Motor neuron (in vitro differentiated cells): ENCODE results near the gene INSYN2B. TPM values are rescaled to one million over a fixed set of nuclear protein-coding genes. Genes with fewer than 3 reads are reported as not detected.
"Not testable (repeated sequence)": the region's sequence is repeated elsewhere in the genome, so short reads cannot be mapped to it uniquely, and the experiment has no call there.

Experiments used
- ATAC-seq, 8 experiments: fragments of 200-7000 bp; cut with Tn5 transposase; replicated peaks in 6 of 8; 2 replicates each; pipeline ENCODE4 v1.8.0; 2021; ENCODE audit warnings: mild to moderate bottlenecking in 8 of 8, moderate library complexity in 8 of 8
- H3K27ac ChIP-seq, 2 donors: fragments of 250-450 bp; sonication (Bioruptor Pico); 2 replicates each; pipeline ENCODE4 v1.9.0; 2021; ENCODE audit warnings: antibody characterized with exemption in 2 of 2, mild to moderate bottlenecking in 2 of 2, moderate library complexity in 1 of 2
- H3K4me1 ChIP-seq, 2 donors: fragments of 250-450 bp; sonication (Bioruptor Pico); replicated peaks in 1 of 2; 2 replicates each; pipeline ENCODE4 v1.6.1; 2021; ENCODE audit warnings: antibody characterized with exemption in 2 of 2, mild to moderate bottlenecking in 2 of 2, moderate library complexity in 1 of 2
- H3K4me3 ChIP-seq, 5 donors: fragments of 250-450 bp; sonication (Bioruptor Pico); 2 replicates each; pipeline ENCODE4 v1.9.0; 2021; ENCODE audit warnings: antibody characterized with exemption in 5 of 5, mild to moderate bottlenecking in 5 of 5, moderate library complexity in 4 of 5
- WGBS, 10 experiments: fragments of 450-650 bp; shearing (Covaris generic); methylation state at CpG; one replicate each; pipeline ENCODE4 v1.0.0; 2022; 5-methylcytosine and 5-hydroxymethylcytosine counted together
- in situ Hi-C, 9 experiments: fragments of 400-800 bp; cut with MboI; loops; one replicate each; pipeline ENCODE4 v1.15.0; 2021; ENCODE audit warnings: low sequenced_read_pairs in 9 of 9, low pct_unique_long_range_greater_than_20kb in 2 of 9; ENCODE audit not compliant: unreplicated experiment in 9 of 9
- total RNA-seq, 8 experiments: library from RNA; unstranded; fragments of 300-600 nt; gene quantifications; 2 replicates each; pipeline versions ENCODE4 v1.2.3 to v1.2.4, GENCODE V29; 2022

INSYN2B gene
- total RNA-seq, 8 experiments from 2014 or later = 0.29 to 21.2 (median 5.0) TPM

DNA sequence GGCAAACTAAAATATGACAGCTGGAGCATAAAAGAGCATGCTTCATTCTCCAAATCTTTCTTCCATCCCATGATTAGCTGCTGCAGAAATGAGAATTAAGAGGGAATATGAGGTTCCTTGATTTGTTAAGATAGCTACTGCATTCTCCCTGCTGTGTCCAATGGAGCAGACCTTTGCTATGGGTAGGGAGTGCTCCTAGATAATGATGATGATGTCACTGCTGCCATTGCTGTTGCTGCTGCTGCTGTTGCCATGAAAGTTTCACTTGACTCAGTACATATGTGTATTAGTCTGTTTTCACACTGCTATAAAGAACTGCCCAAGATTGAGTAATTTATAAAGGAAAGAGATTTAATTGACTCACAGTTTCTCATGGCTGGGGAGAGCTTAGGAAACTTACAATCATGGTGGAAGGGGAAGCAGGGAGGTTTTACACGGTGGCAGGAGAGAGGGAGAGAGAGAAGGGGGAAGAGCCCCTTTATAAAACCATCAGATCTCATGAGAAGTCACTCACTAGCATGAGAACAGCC lies 128.9 kb downstream of the INSYN2B start:
- 0 to 80% (median 50%) methylated on average over 1 of the region's 1 CpG; no CpG with 5 or more reads in 5 of the 10 experiments for WGBS, 10 experiments
- Histone ChIP-seq H3K27ac (no peak overlapping the region), H3K4me1 (no peaks in the 10 kb centered on the region), H3K4me3 (no peak overlapping the region)
- in situ Hi-C loops = no loop called here
- ATAC-seq = peak in 3 of 8 experiments; percentile 55 to 82 (median 71)

DNA sequence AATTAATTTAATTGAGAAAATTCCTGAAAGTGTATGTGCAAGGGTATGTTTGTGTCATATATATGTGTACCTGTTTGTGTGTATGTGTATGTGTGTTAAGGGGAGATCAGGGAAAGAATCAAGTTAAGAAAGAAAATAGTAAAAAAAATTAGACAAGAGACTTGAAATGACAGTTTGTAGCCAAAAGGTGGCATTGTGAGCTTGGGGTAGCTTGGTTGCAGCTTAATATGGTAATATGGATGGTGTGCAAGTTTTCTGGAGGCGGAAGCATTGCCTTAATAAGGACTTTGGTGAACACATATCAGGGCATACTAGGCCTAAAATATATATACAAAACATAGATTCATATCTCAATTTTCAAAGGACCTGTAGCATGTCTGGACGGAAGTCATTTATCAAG lies 129.9 kb downstream of the INSYN2B start:
- no peak for ATAC-seq
- Histone ChIP-seq H3K4me1 (peaks cover 0 to 3% of the 10 kb centered on the region in 2 donors), H3K27ac (no peak overlapping the region), H3K4me3 (no peak overlapping the region)
- 80 to 100% (median 100%) methylated on average over 1 to 2 of the region's 2 CpGs; no CpG with 5 or more reads in 1 of the 10 experiments for WGBS, 10 experiments
- in situ Hi-C loops = no loop called here

DNA sequence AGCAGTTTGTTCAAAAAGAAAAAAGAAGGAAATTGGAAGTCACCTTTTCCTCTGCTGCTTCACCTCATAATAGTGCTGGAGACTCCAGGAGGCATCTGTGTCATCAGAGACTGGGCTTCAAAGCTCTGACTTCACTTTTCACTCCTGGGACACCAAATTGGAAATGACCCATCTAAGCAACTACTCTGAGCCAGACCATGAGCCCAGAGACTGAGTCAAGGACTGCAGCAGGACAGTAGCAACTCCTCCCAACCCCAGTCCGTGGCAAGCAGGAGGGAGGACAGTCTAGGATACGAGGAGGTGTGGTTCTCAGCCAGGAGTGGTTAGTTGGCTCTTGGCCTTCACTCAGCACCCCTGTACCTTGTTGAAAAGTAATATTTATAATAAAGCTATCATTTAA lies 131.5 kb downstream of the INSYN2B start:
- Histone ChIP-seq H3K4me1 (peaks cover 0 to 9% of the 10 kb centered on the region in 2 donors), H3K4me3 (no peak overlapping the region), H3K27ac (no peak overlapping the region)
- in situ Hi-C loops = no loop called here
- no peak for ATAC-seq
- WGBS, 10 experiments = 17 to 93% (median 63%) methylated on average over 1 to 2 of the region's 2 CpGs; no CpG with 5 or more reads in 5 of the 10 experiments

DNA sequence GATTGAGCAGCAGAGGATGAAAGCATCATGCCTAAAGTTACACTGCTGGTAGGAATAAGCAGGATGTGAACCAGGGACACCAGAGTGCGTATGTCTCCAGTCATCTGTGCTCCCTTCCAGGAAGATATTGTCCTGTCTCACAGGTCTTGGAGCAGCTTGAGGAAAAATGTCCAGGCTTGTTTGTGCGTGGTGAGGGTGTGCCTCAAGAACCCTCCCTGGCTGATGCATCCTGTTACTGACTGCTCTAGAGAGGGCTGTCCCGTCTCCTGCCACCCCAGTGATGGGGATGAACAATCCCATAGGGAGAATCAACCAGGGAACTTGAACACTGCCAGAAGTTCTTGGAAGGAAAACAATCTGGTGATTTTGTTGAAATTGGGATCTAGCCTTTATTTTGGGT lies 132.0 kb downstream of the INSYN2B start:
- Histone ChIP-seq H3K4me1 (peaks cover 0 to 9% of the 10 kb centered on the region in 2 donors), H3K4me3 (no peak overlapping the region), H3K27ac (no peak overlapping the region)
- WGBS, 10 experiments = 0 to 100% (median 66%) methylated on average over 1 to 2 of the region's 3 CpGs; no CpG with 5 or more reads in 2 of the 10 experiments
- peak in 2 of 8 experiments; percentile 39 to 63 for ATAC-seq
- in situ Hi-C loops = no loop called here

DNA sequence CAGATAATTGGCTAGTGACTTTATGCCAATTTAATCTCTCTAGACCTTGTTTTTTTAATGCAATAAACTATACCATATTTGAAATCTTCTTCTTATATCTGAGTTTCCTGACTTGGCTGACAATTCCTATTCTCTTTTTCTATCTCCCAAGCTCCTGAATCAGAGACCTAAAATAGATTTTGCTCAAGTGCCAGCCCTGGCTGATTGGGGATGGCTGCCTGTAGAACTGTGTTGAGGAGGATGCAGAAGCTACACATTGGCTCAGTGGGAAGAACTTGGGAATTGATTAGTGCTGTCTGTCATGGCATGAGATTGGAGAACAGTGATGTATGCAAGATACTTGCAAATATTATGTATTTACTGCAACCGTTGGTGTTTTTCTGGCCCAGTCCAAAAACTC lies 132.8 kb downstream of the INSYN2B start:
- in situ Hi-C loops = no loop called here
- 0 to 100% (median 74%) methylated on average over 1 of the region's 1 CpG; no CpG with 5 or more reads in 4 of the 10 experiments for WGBS, 10 experiments

DNA sequence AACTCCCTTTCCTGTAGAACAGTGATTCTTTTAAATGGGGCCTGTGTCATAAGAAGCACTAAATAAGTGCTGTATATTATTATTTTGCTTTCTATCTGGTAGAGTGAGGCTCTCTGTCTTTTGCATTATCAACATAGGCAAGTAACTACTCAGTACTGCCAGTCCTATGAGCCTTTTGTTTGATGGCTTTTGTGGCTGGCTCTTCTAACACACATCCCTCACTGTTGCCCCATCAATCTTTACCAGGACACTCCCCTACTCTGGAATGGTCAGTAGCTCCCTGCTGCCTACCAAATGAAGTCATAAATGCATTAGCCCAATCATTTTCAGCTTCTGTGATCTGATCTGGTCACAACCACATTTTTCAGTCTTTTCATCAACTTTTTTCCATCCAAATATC lies 137.6 kb downstream of the INSYN2B start:
- in situ Hi-C loops = no loop called here
- Histone ChIP-seq H3K4me1 (peaks cover 0 to 23% of the 10 kb centered on the region in 2 donors), H3K27ac (no peak overlapping the region), H3K4me3 (no peak overlapping the region)
- peak in 5 of 8 experiments; percentile 67 to 99 (median 92) for ATAC-seq

More for the DNA sequence above, 132.8 kb downstream of the INSYN2B start:
- Histone ChIP-seq H3K4me1 (peaks cover 0 to 13% of the 10 kb centered on the region in 2 donors), H3K27ac (no peak overlapping the region), H3K4me3 (no peak overlapping the region)
- no peak for ATAC-seq

DNA sequence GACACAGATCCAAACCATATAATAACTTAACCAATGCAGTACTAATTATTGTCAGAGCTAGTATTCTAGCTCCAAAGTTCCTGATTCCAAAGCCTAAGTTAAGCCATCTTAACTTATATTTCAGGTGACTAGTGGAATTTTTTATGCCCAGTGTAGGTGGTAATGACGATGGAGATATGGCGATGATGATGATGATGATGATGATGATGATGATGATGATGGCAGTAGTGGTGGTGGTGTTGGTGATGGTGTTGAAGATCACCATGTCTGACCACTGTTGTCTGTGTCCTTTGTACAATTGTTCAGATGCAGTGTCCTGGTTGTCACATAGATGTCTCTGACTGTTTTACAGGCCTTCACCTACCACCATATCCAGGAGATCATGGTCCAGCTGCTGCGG lies 139.9 kb downstream of the INSYN2B start:
- Histone ChIP-seq H3K4me1 (peaks cover 0 to 29% of the 10 kb centered on the region in 2 donors), H3K4me3 (no peak overlapping the region), H3K27ac (no peak overlapping the region)
- WGBS, 10 experiments = 71 to 100% (median 94%) methylated on average over 1 to 3 of the region's 3 CpGs; no CpG with 5 or more reads in 5 of the 10 experiments
- ATAC-seq = no peak
- in situ Hi-C loops = no loop called here

DNA sequence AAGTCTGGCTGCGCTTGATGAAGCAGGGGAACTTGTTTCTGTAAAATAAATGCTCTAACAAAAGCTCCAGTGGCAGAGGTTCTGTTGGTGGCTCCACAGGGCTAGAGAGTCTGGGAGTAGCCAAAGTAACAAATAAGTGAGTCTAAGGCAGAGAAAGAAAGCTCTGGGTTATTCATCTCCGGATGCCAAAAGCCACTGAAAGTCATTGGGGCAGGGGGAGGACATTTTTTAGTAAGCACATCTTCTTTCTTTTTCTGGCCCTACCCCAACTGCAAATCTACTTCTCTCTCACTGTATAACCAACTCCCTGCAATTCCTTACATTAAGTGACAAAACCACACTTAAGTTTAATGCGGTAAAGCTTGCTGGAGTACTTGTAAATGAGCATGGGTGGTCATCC lies 141.6 kb downstream of the INSYN2B start:
- in situ Hi-C loops = no loop called here
- 18 to 100% (median 94%) methylated on average over 1 to 3 of the region's 3 CpGs; no CpG with 5 or more reads in 2 of the 10 experiments for WGBS, 10 experiments
- H3K27ac ChIP-seq = no peak overlapping the region
- H3K4me3 ChIP-seq = no peak overlapping the region
- ATAC-seq = no peak
- H3K4me1 ChIP-seq = peaks cover 0 to 22% of the 10 kb centered on the region in 2 donors

DNA sequence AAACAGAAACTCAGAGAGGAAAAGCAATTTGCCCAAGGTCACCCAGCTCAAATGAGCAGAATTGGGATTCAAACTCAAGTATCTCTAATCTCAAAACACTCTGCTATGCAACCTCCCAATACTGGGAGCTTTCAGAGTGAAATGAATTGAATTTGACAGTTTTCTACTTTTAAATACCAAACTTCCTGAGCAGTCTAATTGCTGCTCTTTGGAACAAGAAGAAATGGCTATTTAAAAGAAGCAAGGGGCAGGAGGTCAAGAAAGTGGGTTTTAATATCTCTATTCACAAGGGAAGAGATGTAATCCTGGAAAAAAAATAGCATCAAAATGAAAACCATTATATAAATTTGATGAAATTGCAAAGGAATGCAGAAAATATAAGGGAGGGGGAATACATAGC lies 142.6 kb downstream of the INSYN2B start:
- Histone ChIP-seq H3K27ac (no peak overlapping the region), H3K4me1 (peaks cover 1 to 23% of the 10 kb centered on the region in 2 donors), H3K4me3 (no peak overlapping the region)
- ATAC-seq = no peak
- in situ Hi-C loops = no loop called here

DNA sequence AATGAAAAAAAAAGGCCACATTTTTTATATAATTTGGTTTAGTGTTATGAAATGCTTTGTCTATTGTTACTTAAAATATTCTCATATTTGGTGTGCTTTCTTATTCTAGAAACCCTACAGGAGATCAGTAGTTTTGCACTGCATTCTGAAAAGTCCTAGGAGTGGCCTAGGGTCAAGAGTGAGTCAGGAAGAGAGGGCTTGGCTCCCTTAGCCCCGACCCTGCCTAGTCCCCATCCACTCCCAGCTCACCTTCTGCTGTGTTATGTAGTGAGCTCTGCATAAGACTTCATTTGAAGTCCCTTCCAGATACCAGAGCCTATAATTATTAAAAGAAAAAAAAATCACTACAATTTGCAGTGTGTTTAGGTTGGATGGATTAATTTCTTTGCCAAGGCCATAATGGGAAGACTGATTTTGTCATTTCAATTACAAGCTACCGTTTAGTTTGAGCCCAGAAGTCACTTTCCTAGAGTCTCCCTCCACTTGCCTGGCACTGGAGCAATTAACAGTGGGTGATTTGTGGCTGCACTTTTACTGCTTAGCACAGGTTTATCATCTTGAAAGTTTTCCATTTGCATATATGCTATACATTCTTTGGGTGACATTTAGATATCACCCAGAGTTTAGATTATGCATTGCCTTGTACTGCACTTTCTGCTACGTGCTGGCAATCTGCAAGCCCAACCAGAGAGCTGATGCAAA lies 143.3 kb downstream of the INSYN2B start:
- WGBS, 10 experiments = 8 to 100% (median 70%) methylated on average over 1 to 3 of the region's 3 CpGs
- peak in 3 of 8 experiments; percentile 37 to 66 (median 48) for ATAC-seq
- no peak overlapping the region for H3K4me3 ChIP-seq
- in situ Hi-C loops = no loop called here
- peaks cover 8 to 25% of the 10 kb centered on the region in 2 donors for H3K4me1 ChIP-seq
- no peak overlapping the region for H3K27ac ChIP-seq

DNA sequence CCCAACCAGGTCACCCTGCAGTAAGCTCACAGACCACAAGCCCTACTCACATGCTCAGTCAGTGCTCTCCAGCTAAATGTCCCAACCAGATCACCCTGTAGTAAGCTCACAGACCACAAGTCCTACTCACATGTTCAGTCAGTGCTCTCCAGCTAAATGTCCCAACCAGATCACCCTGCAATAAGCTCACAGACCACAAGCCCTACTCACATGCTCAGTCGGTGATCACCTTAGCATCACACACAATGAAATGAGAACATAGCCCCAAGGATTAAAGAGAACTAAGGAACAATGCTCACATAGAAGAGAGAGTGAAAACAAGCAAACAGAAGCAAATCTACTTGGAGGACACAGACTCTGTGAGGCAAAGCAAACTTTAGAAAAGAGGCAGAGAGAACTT lies 145.8 kb downstream of the INSYN2B start:
- H3K4me3 ChIP-seq, ATAC-seq, in situ Hi-C loops, H3K27ac ChIP-seq: not testable (repeated sequence)
- H3K4me1 ChIP-seq = peaks cover 8 to 29% of the 10 kb centered on the region in 2 donors
- 100% methylated on average over 1 of the region's 1 CpG; no CpG with 5 or more reads in 9 of the 10 experiments for WGBS, 10 experiments

DNA sequence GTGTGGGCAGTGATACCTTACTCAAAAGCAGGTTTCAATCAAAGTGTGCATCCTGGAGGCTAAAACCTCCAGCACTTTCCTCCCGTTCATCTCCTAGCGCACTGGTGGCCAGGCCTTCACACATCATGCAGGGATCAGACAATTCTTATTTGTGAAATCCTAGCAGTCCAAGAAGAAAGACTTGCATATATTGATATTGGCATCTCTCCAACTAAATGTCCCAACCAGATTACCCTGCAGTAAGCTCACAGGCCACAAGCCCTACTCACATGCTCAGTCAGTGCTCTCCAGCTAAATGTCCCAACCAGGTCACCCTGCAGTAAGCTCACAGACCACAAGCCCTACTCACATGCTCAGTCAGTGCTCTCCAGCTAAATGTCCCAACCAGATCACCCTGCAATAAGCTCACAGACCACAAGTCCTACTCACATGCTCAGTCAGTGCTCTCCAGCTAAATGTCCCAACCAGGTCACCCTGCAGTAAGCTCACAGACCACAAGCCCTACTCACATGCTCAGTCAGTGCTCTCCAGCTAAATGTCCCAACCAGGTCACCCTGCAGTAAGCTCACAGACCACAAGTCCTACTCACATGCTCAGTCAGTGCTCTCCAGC lies 146.5 kb downstream of the INSYN2B start:
- H3K4me1 ChIP-seq = peaks cover 8 to 29% of the 10 kb centered on the region in 2 donors
- peak in 3 of 8 experiments; percentile 22 to 48 (median 30) for ATAC-seq
- in situ Hi-C loops, H3K4me3 ChIP-seq, H3K27ac ChIP-seq: not testable (repeated sequence)
- 79 to 100% (median 90%) methylated on average over 1 to 2 of the region's 2 CpGs; no CpG with 5 or more reads in 6 of the 10 experiments for WGBS, 10 experiments

DNA sequence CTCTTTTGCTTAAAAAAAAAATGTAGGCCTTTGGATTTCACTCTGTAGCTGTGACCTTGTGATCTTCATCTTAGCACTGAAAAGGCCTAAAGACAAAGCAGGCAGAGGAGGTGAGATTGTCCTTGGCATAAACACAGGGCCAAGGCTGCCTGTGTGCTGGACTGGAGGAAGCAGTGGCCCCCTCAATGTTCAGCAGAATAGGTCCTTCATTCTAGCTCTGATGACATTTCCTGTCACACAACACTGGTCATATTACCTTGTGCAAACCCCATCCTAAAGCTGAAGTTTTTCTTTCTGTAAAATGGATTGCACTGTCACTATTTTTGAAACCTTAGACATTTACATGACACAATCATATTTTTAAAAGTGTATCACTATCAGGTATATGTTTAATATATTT lies 147.4 kb downstream of the INSYN2B start:
- H3K4me1 ChIP-seq = peaks cover 8 to 23% of the 10 kb centered on the region in 2 donors
- H3K27ac ChIP-seq = no peak overlapping the region
- ATAC-seq = peak in 3 of 8 experiments; percentile 19 to 42 (median 23)
- H3K4me3 ChIP-seq = no peak overlapping the region
- in situ Hi-C loops = no loop called here
